Keratinocyte (primary cell): ENCODE data around the gene PDE8A. TPM values are rescaled to one million over a fixed set of nuclear protein-coding genes. Genes with fewer than 3 reads are reported as not detected.
"Not testable (repeated sequence)": the region's sequence is repeated elsewhere in the genome, so short reads cannot be mapped to it uniquely, and the experiment has no call there.

ENCODE experiments used
- DNase-seq: peaks from one replicate; pipeline ENCODE4 v3.0.0-alpha.2; 2011; ENCODE audit warnings: low read depth, missing footprints, low spot score
- FAIRE-seq: peaks from 2 replicates; lab custom pipeline; 2011; peaks lifted over from hg19 to GRCh38; lab: Jason Lieb, UNC
- H2AFZ ChIP-seq: 2 replicates; pipeline ENCODE4 v1.6.0; 2012; ENCODE audit warnings: low read length, control low read depth, inconsistent platforms; ENCODE audit not compliant: control insufficient read depth
- H3K27ac ChIP-seq: 2 replicates; pipeline ENCODE4 v1.5.1; 2011; ENCODE audit warnings: low read length; ENCODE audit not compliant: control insufficient read depth, insufficient read depth
- H3K27me3 ChIP-seq: 3 replicates; pipeline ENCODE4 v1.6.0; 2011; ENCODE audit warnings: low read length; ENCODE audit not compliant: control insufficient read depth, insufficient read depth; ENCODE audit errors: extremely low read depth
- H3K36me3 ChIP-seq, 2 experiments: 2 replicates in 1 of 2; 3 replicates in 1 of 2; pipeline ENCODE4 v1.5.1; 2011; ENCODE audit warnings: low read length in 2 of 2, mild to moderate bottlenecking in 1 of 2; ENCODE audit not compliant: control insufficient read depth in 2 of 2, insufficient read depth in 2 of 2; ENCODE audit errors: extremely low read depth in 1 of 2
- H3K4me1 ChIP-seq: 3 replicates; pipeline ENCODE4 v1.5.1; 2011; ENCODE audit warnings: low read length; ENCODE audit not compliant: control insufficient read depth, insufficient read depth; ENCODE audit errors: extremely low read depth
- H3K4me2 ChIP-seq: 3 replicates; pipeline ENCODE4 v1.6.0; 2011; ENCODE audit warnings: low read depth, low read length; ENCODE audit not compliant: control insufficient read depth, insufficient read depth; ENCODE audit errors: extremely low read depth
- H3K4me3 ChIP-seq, 3 experiments: fragments of 200-600 bp in 1 of 3; sonication (generic) in 1 of 3; 2 replicates in 2 of 3; 3 replicates in 1 of 3; pipeline ENCODE4 v1.5.1; 2011 to 2016; ENCODE audit warnings: low read length in 3 of 3, mild to moderate bottlenecking in 3 of 3, control low read depth in 2 of 3, inconsistent platforms in 1 of 3, low read depth in 1 of 3, mixed read lengths in 1 of 3, mixed run types in 1 of 3, moderate library complexity in 1 of 3; ENCODE audit not compliant: control insufficient read depth in 2 of 3, insufficient read depth in 2 of 3; ENCODE audit errors: extremely low read depth in 1 of 3
- H3K79me2 ChIP-seq: 2 replicates; pipeline ENCODE4 v1.6.0; 2012; ENCODE audit warnings: low read length; ENCODE audit not compliant: control insufficient read depth, insufficient read depth
- H3K9ac ChIP-seq: 3 replicates; pipeline ENCODE4 v1.6.0; 2011; ENCODE audit warnings: low read length; ENCODE audit not compliant: control insufficient read depth, insufficient read depth; ENCODE audit errors: extremely low read depth
- H3K9me1 ChIP-seq: 3 replicates; pipeline ENCODE4 v1.6.0; 2011; ENCODE audit warnings: low read length; ENCODE audit not compliant: control insufficient read depth, insufficient read depth; ENCODE audit errors: extremely low read depth
- H3K9me3 ChIP-seq: 2 replicates; pipeline ENCODE4 v1.5.1; 2012; ENCODE audit warnings: low read depth, low read length; ENCODE audit not compliant: control insufficient read depth
- H4K20me1 ChIP-seq: 3 replicates; pipeline ENCODE4 v1.6.0; 2011; ENCODE audit warnings: low read length; ENCODE audit not compliant: control insufficient read depth, insufficient read depth; ENCODE audit errors: extremely low read depth
- CTCF ChIP-seq, 3 experiments: IDR thresholded peaks in 1 of 3; conservative IDR thresholded peaks in 1 of 3; optimal IDR thresholded peaks in 1 of 3; 2 replicates in 2 of 3; 3 replicates in 1 of 3; pipeline versions ENCODE3 to v1.5.1; 2011; ENCODE audit warnings: low read length in 3 of 3, mild to moderate bottlenecking in 3 of 3, moderate library complexity in 2 of 3, control low read depth in 1 of 3, inconsistent platforms in 1 of 3; ENCODE audit not compliant: insufficient read depth in 2 of 3; ENCODE audit errors: extremely low read depth in 1 of 3
- EZH2 ChIP-seq: IDR thresholded peaks from one replicate; pipeline ENCODE4 v1.6.1; 2012; ENCODE audit warnings: inconsistent platforms, mild to moderate bottlenecking, low read length, moderate library complexity
- dilution Hi-C: fragments of 300-500 bp; cut with MboI; formaldehyde crosslinking; loops from one replicate; pipeline ENCODE4 v1.7.0; 2020; ENCODE audit warnings: low sequenced_read_pairs; ENCODE audit not compliant: extremely low pct_ligation_motif_present
- polyA plus RNA-seq, 5 experiments: library from polyadenylated mRNA; depleted of rRNA in 3 of 5; stranded (reverse) in 3 of 5; stranded (forward) in 1 of 5; unstranded in 1 of 5; fragments of >200 nt; gene quantifications; 1 replicate in 1 of 5; 2 replicates in 3 of 5; 3 replicates in 1 of 5; pipeline versions ENCODE4 v1.2.1 to v1.2.3, GENCODE V29; 2011 to 2012; ENCODE audit warnings: missing spikeins in 2 of 5, low read depth in 1 of 5, low replicate concordance in 1 of 5

PDE8A gene
- polyA plus RNA-seq, 1 donor (not counting 4 experiments of a cell fraction or from before 2014, with no cell fraction given): 24.1 TPM

- H3K9me3 ChIP-seq, H3K9ac ChIP-seq, H2AFZ ChIP-seq, H3K4me2 ChIP-seq, dilution Hi-C loops, FAIRE-seq, H4K20me1 ChIP-seq, DNase-seq, H3K36me3 ChIP-seq, H3K27ac ChIP-seq, H3K27me3 ChIP-seq, H3K4me3 ChIP-seq, H3K79me2 ChIP-seq, H3K4me1 ChIP-seq, H3K9me1 ChIP-seq: not testable (repeated sequence)
These were observed 15.6 kb downstream of the PDE8A start for GRCh38 chr15:84997214-84997613.

GRCh38 chr15:85000189-85000864, 18.7 kb downstream of the PDE8A start:
- Histone ChIP-seq H3K4me2 (no peak overlapping the region), H3K4me3 (no peak overlapping the region), H3K9me3 (no peaks in the 10 kb centered on the region), H3K9me1 (no peaks in the 10 kb centered on the region), H3K79me2 (peaks cover 7% of the 10 kb centered on the region), H4K20me1 (no peaks in the 10 kb centered on the region), H3K9ac (no peak overlapping the region), H3K4me1 (no peaks in the 10 kb centered on the region), H3K27me3 (no peaks in the 10 kb centered on the region), H3K36me3 (peaks cover 0 to 4% of the 10 kb centered on the region in 2 experiments), H2AFZ (no peak overlapping the region), H3K27ac (no peak overlapping the region)
- TF ChIP-seq EZH2 (no peak), CTCF (optimal IDR thresholded peaks at IDR 0.05 in 1 of 3, IDR thresholded peaks at IDR 0.05 in 1 of 3, conservative IDR thresholded peaks at IDR 0.05 in 1 of 3; ENCODE audit: extremely low read depth in 1 of 3, insufficient read depth in 2 of 3, low read length in 3 of 3) (no peak)
- FAIRE-seq (no peak), DNase-seq (no peak)
- dilution Hi-C loops: no loop called here

GRCh38 chr15:85000937-85001336, 19.3 kb downstream of the PDE8A start:
- Histone ChIP-seq H2AFZ (no peak overlapping the region), H3K9me3 (no peaks in the 10 kb centered on the region), H4K20me1 (no peaks in the 10 kb centered on the region), H3K9ac (no peak overlapping the region), H3K36me3 (peaks cover 0 to 4% of the 10 kb centered on the region in 2 experiments), H3K4me3 (no peak overlapping the region), H3K9me1 (no peaks in the 10 kb centered on the region), H3K4me1 (no peaks in the 10 kb centered on the region), H3K79me2 (peaks cover 7% of the 10 kb centered on the region), H3K4me2 (no peak overlapping the region), H3K27ac (no peak overlapping the region), H3K27me3 (no peaks in the 10 kb centered on the region)
- FAIRE-seq (no peak), DNase-seq (no peak)
- TF ChIP-seq CTCF (optimal IDR thresholded peaks at IDR 0.05 in 1 of 3, IDR thresholded peaks at IDR 0.05 in 1 of 3, conservative IDR thresholded peaks at IDR 0.05 in 1 of 3; ENCODE audit: extremely low read depth in 1 of 3, insufficient read depth in 2 of 3, low read length in 3 of 3) (no peak), EZH2 (no peak)
- dilution Hi-C loops: no loop called here
